OCI-LY7 (cell line): ENCODE measurements around the gene SMARCB1.

ENCODE experiments used
- CTCF ChIP-seq: fragments of 200-600 bp; sonication (generic); conservative IDR thresholded peaks from 2 replicates; pipeline ENCODE4 v1.5.1; 2014; ENCODE audit warnings: mild to moderate bottlenecking, antibody characterized with exemption, low read length, moderate library complexity, mixed read lengths
- EZH2phosphoT487 ChIP-seq: fragments of 200-600 bp; sonication (generic); IDR thresholded peaks from 2 replicates; pipeline ENCODE4 v1.6.1; 2018; ENCODE audit warnings: low read depth, borderline replicate concordance, mild to moderate bottlenecking, mixed run types, antibody characterized with exemption, low read length, moderate library complexity, mixed read lengths

DNA sequence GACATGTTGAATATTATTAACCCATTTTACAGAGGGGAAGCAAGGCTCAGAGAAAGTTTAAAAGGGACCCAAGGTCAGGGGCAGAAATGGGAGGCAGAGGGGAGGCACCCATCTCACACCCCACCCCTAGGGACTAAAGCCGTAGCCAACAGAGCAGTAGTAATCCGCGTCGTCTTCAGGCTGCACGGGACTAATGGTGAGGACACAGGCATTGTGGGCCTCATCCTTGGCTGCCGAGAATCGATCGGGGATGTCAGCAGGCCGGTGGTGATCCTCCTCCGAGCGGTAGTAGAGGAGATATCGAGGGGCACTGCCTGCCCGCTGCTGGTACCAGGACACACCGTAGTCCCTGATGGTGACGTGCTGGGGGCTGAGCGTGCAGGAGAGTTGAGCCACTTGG, 34.0 kb upstream of the SMARCB1 start:
- TF ChIP-seq CTCF, result no peak
- TF ChIP-seq EZH2phosphoT487, result no peak
